HG03520 (cell line): ENCODE measurements around the gene CLEC7A.

Experiments
- ATAC-seq: cut with Tn5 transposase; IDR thresholded peaks from one replicate; pipeline ENCODE4 v1.9.1; 2021; ENCODE audit warnings: mild to moderate bottlenecking, moderate library complexity; ENCODE audit not compliant: unreplicated experiment

Gene CLEC7A

DNA sequence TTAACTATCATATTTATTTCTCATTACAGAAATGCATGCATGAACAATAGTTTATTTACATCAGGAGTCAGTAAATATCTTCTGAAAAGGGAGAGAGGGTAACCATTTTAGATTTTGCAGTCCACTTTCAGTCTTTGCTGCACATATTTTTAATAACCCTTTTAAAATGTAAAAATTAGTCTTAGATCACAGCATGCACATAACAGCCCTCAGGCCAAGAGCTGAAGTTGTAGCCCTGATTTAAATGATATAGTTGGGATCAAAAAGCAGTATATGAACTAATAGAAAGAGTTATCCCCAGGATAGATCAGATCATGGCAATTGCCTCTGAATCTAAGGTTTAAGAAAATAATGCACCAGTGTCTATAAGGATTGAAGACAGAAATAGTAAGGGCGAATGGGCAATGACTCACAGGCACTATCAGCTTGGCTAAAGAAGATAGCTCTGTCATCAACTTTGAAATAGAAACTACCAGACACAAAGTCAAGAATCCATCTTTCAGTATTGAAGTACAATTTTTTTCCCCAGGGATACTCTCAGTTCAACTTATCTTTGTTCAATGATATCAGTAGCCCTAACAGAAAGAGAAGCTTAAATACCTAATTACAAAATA is 13.1 kb upstream of the CLEC7A start:
- ATAC-seq, result no peak

DNA sequence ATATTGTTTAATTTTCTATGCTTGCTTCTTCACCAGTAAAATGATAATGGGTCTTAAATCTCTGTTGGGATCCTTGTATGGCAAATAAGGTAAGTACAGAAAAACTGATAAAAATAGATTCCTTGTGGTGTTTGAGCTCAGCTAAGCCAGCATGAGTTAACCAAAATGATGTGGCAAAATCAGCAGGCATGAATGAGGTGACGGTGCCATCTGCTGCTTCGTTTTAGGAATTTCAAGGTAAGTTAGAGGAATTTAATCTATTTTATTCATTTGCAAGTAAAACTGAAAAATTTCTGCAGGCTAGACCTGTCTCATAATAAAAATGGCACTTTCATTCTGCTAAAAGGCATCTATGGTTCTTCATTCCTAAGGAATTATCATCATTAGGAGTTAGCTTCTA is 10.0 kb upstream of the CLEC7A start:
- ATAC-seq, result no peak

DNA sequence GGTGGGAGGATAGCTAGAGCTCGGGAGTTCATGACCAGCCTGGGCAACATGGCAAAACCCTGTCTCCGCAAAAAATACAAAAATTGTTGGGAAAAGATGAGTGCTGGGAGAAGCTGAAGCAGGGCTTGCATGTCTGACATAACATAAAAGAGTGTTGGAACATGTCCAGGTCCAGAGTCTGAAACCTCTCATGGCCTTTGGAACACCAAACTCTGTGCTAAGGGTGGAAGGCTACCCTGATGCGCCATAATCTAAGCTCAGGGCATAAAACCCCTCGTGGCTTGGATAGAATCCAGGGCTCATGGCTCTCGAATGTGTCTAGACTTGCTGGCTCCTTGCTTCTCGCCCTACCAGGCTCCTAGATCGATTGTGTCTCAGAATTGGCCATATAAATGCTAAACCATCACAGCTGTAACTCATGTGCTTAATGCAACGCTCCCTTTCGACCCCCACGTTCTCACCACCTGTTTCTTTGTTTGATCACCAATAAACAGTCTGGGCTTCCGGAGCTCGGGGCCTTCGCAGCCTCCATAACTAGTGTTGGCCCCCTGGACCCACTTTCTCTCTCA is 6.7 kb upstream of the CLEC7A start:
- ATAC-seq, result no peak

DNA sequence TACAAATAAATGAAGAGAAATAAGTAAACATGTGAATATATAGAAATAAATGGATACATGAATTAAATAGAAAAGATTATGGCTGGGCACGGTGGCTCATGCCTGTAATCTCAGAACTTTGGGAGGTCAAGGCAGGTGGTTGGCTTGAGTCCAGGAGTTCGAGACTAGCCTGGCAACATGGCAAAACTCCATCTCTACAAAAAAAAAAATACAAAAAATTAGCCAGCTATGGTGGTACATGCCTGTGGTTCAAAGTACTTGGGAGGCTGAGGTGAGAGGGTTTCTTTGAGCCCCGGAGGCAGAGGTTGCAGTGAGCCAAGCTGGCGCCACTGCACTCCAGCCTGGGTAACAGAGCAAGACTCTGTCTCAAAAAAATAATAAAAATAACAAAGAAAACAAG is 5.1 kb upstream of the CLEC7A start:
- ATAC-seq, result no peak

DNA sequence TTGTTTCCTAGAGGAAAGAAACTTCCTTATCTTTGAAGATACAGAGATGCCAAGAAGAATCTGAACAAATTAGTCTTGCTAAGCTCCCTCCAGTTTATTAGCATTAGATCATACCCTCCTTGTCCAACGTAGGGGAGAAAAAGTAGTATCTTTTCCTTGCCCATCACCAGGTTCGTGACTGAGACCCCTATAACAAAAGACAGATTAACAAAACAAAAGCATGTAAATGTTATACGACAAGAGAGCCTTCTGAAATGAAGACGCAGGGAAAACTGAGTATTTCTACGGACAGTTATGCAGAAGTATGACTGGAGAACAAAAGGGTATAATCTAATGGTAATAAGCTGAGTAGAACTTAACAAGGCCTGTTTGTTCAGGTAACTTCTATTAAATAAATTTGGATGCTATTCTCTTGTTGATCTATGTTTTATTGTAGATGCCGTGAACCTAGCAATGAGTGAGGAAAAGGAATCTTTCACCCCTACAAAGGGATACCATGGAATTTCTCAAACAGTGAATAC is 2.9 kb upstream of the CLEC7A start:
- no peak for ATAC-seq

DNA sequence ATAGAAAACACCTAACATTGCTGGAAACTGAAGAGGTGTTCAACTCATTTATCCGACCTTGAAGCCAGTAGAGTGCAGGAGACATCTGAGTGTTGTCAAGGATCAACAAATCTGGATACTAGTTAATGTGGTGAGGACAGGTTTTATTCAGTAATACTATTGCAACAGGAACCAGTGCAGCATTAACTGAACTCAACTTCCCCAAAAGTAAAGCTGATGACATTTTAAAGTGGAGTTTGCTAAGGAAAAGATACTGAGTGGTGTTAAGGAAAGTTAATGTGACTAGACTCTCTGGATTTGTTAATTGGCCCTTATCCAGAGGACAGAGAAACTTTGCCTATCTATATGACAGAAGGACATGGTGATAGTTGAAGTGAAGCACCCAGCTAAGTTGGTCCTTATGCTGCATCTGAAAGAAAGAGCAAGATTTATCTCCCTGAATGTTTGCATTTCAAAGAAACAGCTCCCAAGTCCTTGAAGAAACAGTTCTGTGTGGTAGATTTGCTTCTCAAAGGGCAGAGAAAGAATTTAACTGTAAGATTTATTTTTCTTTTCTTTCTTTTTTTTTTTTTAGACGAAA is 1.2 kb upstream of the CLEC7A start:
- ATAC-seq, result no peak

DNA sequence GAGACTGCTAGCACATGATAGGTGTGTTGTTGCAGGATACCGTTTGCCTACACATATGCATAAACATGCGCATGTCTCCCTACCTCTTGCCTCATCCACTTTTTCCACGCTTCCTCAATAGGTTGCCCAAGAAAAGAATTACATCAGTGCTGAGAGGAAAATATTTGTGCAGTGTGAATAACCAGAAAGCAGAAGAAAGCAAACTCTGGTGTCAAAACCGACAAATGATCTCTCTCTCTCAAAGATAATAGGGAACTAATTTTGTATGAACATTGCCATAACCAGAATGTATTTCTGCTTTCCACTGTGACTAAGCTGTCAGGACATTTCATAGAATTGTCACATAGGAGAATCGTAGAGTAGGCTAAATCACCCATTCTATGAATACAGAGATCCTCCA is 1.3 kb downstream of the CLEC7A start:
- ATAC-seq, result no peak

DNA sequence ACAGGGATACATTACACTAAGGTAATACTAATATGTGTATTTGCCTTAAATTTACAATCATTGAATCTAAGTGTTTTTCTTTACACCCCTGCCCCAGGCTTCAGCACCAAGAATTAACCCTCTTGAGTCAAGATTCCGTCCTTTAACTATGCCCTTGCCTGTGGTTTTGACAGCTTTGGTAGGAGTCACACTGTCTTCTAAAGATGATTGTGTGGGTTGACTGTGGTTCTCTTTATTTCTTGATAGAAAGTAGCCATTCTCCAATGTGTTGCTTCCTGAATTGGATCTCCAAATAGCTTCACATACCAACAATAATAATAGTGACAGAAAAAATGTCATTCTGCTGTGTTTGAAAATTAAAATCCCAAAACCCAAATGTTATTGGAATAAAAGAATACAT is 3.6 kb downstream of the CLEC7A start:
- ATAC-seq, result no peak

DNA sequence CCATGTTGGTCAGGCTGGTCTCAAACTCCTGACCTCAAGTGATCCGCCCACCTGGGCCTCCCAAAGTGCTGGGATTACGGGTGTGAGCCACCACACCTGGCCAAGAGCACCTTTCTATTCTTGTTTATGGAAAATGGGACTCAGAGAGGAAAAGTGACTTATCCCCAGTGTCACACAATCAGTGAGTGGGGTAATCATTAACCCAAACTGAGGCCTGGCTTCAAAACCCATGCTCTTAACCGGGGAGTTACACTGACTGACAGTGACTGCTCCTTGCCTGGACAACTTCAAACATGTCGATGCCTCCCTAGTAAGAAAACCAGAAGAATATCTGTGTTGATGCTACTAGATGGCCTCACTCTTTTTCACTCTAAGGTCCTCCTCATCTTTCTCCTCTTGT is 7.3 kb downstream of the CLEC7A start:
- no peak for ATAC-seq

DNA sequence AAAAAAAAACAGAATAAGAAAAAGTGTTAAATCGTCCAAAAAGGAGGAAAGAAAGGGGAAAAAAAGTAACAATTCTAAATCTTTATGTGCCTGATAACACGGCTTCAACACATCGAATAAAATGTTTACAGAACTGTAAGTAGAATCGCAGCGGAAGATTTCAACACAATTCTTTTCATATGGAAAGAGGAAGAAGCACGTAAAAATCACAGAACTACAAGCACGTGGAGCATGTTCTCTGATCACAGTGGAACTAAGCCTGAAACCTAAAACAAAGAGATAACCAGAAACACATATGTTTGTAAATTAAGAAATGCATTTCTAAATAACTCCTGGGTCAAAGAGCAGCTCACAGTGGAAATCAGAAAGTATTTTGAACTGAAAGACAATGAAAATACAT is 8.7 kb downstream of the CLEC7A start:
- no peak for ATAC-seq

DNA sequence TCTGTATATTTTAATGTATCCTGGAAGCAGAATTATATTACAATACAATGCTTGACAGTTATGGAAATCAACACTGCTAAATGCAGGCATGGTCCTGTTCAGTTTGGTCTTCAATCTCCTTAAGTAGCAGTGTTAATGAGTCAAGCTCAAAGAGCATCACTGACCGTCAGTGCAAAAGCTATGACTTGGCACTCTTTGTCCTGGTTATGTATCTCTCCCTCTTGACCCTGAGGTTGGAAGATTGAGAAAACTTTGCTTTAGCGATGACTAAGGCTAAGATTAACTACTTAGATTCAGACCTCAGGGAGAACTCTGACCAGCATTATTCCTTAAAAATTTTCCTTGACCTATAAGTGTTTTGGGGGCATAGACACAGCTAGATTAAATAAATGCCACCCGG is 10.9 kb downstream of the CLEC7A start:
- ATAC-seq, result no peak

DNA sequence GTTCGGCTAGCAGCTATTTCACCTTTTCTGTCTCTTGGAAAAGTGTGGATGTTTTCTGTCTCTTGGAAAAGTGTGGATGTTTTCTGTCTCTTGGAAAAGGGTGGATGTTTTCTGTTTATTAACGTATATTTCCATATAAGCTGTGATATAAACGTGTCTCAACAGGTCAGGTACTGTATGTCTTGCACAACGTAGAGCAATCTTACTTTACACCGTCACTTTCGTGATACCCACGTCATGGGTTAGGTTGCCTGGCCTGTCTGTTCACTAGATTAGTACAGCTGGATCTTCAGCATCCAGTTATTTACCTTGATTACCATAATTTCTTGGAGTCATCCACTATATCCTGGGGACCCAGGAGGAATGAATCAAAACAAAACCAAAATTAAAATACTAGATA is 14.1 kb downstream of the CLEC7A start:
- ATAC-seq, result no peak

DNA sequence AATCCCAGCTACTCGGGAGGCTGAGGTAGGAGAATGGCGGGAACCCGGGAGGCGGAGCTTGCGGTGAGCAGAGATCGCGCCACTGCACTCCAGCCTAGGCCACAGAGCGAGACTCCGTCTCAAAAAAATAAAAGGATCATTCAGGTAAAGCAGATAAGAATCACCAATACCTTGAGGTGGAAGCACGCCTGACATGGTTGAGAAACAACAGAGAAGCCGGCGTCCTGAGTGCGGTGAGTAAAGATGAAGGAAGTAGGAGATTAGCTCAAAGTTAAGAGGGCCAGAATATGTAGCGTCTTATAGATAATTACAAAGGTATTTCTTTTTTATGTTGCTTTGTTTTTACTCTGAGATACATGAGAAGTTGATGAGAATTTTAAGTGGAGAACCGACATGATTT is 14.7 kb downstream of the CLEC7A start:
- ATAC-seq, result no peak

DNA sequence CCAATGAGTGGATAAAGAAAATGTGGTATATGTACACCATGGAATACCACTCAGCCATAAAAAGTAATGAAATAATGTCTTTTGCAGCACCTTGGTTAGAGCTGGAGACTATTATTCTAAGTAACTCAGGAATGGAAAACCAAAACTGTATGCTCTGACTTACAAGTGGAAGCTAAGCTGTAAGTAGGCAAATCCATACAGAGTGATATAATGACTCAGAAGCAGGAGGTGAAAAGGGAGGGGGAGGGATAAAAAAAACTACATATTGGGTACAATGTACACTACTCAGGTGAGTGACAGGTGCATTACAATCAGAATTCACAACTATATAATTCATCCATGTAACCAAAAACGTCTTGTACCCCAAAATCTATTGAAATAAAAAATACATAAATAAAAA is 16.1 kb downstream of the CLEC7A start:
- ATAC-seq, result no peak

DNA sequence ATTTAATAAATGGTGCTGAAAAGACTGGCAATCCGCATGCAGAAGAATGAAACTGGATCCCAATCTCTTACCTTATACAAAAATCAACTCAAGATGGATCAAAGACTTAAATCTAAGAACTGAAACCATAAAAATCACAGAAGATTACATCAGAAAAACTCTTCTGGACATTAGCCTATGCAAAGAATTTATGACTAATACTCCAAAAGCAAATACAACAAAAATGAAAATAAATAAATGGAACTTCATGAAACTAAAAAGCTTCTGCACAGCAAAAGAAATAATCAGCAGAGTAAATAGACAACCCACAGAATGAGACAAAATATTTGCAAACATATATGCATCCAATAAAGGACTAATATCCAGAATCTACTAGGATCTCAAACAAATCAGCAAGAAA is 16.9 kb downstream of the CLEC7A start:
- no peak for ATAC-seq

DNA sequence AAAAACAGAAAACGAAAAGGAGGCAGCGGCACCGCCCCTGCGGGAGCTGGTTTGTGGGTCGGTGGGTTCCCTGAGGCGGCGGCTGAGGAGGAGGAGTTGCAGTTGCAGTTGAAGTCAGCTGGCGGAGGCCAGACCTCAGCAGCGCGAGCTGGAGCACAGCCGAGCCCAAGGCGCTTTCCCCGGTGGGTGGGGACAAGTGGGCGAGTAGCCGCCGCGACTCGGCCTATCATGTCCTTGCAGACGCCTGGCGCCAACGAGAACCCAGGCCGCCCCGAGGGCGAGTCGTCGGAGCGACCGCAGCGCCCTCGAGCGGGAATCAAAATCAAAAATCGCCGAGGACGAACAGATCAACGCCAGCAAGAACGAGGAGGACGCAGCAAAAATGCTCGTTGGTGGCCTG is 18.5 kb downstream of the CLEC7A start:
- no peak for ATAC-seq

DNA sequence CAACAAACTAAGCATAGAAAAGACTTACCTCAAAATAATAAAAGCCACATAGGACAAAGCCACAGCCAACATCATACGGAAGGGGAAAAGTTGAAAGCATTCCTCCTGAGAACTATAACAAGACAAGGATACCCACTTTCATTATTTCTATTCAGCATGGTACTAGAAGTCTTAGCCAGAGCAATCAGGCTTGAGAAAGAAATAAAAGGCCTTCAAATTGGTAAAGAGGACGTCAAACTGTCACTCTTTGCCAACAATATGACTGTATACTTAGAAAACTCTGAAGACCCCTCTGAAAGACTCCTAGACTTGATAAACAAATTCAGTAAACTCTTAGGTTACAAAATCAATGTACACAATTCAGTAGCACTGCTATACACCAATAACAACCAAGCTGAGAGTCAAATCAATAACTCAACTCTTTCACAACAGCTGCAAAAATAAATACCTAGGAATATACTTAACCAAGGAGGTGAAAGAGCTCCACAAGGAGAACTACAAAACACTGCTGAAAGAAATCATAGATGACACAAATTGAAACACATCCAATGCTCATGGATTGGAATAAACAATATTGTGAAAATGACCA is 19.6 kb downstream of the CLEC7A start:
- ATAC-seq, result no peak

DNA sequence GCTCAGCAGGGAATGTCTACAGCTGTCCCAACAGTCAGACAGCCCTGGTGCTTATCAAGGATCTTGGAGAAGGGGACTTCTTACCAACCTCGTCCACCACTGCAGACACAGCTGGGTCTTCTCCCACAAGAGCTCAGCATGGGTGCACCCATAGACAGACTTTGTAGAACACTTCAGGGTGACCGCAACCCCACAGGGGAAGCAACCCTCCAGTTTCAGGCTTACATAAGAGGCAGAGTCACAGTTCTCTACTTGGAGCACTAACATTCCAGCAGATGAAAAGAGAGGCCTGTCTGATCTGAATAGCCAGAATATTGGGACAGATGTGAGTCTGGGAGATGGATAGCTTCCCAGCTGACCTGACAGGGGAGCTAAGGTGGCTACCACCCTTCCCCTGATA is 27.7 kb downstream of the CLEC7A start:
- ATAC-seq, result no peak

DNA sequence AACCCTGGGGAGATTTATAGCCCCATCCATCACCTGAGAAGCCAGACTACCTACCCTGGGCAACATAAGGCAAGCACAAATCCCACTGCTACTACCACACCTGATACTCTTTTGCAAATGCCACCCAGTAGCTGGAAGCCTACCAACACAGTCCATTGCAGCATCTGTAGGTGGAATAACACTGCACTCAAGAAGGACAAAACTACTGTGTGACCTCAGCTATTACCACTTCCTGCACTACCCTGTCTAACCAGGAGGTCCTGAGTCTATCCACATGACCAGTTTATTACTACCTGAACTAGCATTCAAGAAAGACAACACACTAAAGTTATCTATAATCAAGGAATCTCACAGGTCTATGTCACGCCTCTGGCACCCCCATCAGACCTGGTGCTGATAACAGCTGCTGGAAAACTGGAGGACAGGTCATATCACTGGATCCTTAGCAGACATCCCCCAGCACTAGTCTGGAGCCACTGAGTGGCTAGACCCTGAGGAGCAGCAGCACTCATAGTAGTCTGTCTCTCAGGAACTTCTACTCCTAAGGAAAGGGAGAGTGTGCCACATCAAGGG is 28.3 kb downstream of the CLEC7A start:
- ATAC-seq, result no peak

DNA sequence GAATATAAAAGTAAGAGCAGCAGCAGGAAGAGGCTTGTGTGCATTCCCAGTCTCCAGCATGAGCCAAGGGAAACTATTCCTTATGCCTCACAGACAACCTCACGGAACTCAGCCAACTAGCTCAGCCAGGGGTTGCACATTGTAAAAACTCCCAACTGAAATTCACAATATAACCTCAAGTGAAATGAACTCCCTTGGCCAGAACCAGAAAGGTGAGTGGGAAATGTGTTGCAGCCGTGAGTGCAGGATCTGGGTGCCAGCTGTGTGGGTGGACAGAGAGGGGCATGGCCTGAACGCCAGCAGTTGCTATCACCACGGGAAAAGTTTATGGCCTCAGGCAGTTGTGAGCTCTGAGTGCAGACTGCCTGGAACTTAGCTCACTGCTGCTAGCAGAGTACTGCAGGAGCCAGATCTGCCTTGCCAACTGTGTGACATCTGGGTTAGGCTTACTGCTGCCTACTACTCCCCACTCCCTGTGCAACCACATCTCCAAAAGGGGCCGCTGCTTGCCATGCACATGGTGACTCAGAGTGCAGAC is 28.9 kb downstream of the CLEC7A start:
- ATAC-seq, result no peak

DNA sequence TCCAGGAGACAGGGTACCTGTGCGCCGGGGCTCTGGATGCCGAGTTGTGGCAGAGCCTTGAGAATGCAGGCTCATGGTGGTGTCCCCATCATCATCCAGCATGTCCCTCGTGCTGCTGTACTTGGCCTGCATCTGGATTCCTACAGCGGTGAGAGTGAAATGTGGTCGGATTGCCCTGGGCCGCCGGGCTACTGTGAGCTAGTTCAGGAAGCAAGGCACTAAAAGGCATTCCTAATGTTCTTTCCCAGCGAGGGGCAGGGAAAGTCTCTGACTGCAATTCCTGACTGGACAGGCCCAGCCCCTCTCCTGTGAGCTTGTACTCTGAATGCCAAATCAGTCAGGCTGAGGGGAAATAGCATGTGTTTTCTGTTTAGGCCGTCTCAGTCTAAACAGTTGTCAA is 31.2 kb downstream of the CLEC7A start, which contains the start of gene CLEC1A:
CLEC1A (minus strand) TSS at position 195 of the 400 bp plus-strand sequence; CDS start at position 132, 63 bp downstream.
- no peak for ATAC-seq

DNA sequence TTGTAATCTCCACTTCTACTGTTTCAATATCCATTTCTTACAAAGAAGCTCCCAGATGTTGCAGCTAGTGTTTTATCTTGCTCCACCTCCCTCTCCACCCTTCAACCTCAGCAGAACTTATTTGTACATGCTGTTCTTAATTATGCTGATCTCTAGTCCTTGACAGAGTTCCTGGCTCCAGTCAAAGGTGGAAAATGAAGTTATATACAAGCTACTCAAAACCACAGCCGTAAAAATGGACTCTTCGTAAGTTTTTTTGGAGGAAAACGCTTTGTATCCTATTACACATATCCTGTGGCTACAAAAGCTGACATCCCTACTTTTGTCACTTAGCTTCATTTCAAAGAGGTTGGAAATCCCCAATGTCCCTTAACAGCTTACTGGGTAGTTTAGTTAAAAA is 32.5 kb downstream of the CLEC7A start:
- no peak for ATAC-seq
